ENCODE results near the gene CDH6. TPM values are rescaled to one million over a fixed set of nuclear protein-coding genes. Genes with fewer than 3 reads are reported as not detected.

CDH6 gene
- total RNA-seq, 1 donor from 2014 or later = 233 TPM

DNA sequence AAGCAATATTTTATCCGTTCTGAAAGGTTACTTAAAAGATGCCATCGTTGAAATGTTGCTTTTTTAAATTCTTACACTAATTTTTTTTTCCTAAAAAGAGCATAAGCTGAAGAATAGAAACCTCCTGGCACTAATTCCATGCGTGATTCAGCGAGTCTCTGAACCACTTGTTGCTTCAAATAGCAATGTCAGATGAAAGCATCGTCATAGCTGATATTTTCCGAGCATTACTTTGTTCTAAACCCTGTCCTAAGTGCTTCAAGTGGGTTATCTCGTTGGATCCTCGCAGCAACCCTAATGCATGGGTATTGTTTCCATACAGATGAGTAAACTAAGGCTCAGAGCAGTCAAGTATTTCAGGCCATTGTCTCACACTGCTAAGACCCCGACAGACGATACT, 79.7 kb downstream of the CDH6 start:
- DNase-seq (ENCODE audit: low read depth, low spot score) = no peak
- no peak overlapping the region for H3K27ac Mint-ChIP-seq (ENCODE audit: unreplicated experiment)
- no peaks in the 10 kb centered on the region for H3K27me3 Mint-ChIP-seq (ENCODE audit: low read depth)
- H3K36me3 Mint-ChIP-seq (ENCODE audit: low read depth) = peaks cover 22% of the 10 kb centered on the region
- no peak overlapping the region for H3K4me3 Mint-ChIP-seq
- H3K9me3 Mint-ChIP-seq = no peaks in the 10 kb centered on the region
- H3K4me1 Mint-ChIP-seq = peaks cover 28% of the 10 kb centered on the region
- TF ChIP-seq, protein P1, sequence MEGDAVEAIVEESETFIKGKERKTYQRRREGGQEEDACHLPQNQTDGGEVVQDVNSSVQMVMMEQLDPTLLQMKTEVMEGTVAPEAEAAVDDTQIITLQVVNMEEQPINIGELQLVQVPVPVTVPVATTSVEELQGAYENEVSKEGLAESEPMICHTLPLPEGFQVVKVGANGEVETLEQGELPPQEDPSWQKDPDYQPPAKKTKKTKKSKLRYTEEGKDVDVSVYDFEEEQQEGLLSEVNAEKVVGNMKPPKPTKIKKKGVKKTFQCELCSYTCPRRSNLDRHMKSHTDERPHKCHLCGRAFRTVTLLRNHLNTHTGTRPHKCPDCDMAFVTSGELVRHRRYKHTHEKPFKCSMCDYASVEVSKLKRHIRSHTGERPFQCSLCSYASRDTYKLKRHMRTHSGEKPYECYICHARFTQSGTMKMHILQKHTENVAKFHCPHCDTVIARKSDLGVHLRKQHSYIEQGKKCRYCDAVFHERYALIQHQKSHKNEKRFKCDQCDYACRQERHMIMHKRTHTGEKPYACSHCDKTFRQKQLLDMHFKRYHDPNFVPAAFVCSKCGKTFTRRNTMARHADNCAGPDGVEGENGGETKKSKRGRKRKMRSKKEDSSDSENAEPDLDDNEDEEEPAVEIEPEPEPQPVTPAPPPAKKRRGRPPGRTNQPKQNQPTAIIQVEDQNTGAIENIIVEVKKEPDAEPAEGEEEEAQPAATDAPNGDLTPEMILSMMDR (conservative IDR thresholded peaks at IDR 0.05) = no peak

DNA sequence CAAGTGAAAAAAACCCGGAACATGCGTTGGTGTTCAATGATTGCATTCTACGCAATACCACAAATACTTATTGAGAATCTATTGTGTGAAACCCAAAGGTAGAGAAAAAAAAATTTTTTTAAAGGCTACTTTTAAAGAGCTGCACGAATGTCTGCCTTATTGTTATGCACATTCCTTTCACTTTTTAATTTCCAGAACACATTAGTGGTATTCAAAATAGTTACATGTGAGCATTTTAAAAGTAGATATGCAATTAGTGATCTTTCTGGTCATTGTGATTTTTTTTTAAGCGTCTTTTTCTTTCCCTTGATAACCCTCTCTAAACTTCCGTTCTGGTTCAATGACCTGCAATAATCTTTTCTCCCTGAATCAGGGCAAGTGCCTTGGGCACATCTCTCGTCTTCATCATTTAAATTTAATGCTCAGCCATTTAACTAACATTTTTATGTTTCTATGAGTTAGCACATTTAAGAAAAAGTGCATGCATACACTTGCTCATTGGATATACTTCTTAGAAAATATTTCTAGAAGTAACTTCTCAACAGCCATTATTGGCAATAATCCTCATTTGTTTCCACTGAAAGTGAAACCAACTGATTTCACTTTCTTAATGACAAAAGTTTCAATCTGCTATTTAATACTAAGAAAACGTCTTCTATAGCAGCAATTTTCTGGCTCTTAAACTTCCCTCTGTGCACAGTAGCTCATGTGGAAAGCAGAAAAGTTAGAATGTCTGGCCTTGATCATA, 80.3 kb downstream of the CDH6 start:
- Mint-ChIP-seq H3K4me3 (no peak overlapping the region), H3K4me1 (peaks cover 35% of the 10 kb centered on the region), H3K36me3 (ENCODE audit: low read depth) (peaks cover 20% of the 10 kb centered on the region), H3K27me3 (ENCODE audit: low read depth) (no peaks in the 10 kb centered on the region), H3K27ac (ENCODE audit: unreplicated experiment) (peak overlapping the region; percentile 7), H3K9me3 (no peaks in the 10 kb centered on the region)
- TF ChIP-seq, protein P1 (conservative IDR thresholded peaks at IDR 0.05) = no peak
- DNase-seq (ENCODE audit: low read depth, low spot score) = no peak

DNA sequence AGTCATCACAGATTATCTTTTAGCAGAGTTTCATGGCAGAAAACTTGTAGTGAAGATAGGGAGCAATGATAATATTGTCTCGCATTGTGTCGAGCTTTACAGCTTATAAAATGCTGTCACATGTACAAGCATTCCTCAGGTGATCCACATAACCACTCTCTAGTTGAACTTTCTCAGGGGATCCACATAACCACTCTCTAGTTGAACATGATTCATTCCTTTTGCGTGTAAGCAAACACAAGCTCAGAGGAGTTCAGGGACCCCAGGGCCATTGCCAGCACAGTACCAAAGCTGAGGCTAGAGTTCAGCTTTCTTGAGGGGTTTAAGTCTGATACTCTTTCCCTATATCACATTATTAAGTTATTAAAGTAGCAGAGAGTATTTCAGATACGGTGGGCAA, 86.7 kb downstream of the CDH6 start:
- no peak for DNase-seq (ENCODE audit: low read depth, low spot score)
- TF ChIP-seq, protein P1 (conservative IDR thresholded peaks at IDR 0.05) = no peak
- Mint-ChIP-seq H3K27ac (ENCODE audit: unreplicated experiment) (no peak overlapping the region), H3K27me3 (ENCODE audit: low read depth) (no peaks in the 10 kb centered on the region), H3K4me1 (peaks cover 47% of the 10 kb centered on the region), H3K36me3 (ENCODE audit: low read depth) (peaks cover 31% of the 10 kb centered on the region), H3K9me3 (no peaks in the 10 kb centered on the region), H3K4me3 (no peak overlapping the region)

GRCh38 chr5:31283326-31283725, 89.8 kb downstream of the CDH6 start:
- no peak for DNase-seq (ENCODE audit: low read depth, low spot score)
- H3K36me3 Mint-ChIP-seq (ENCODE audit: low read depth) = peaks cover 27% of the 10 kb centered on the region
- H3K27me3 Mint-ChIP-seq (ENCODE audit: low read depth) = peaks cover 3% of the 10 kb centered on the region
- no peak overlapping the region for H3K27ac Mint-ChIP-seq (ENCODE audit: unreplicated experiment)
- H3K4me1 Mint-ChIP-seq = peaks cover 35% of the 10 kb centered on the region
- TF ChIP-seq, protein P1 (conservative IDR thresholded peaks at IDR 0.05) = no peak
- no peak overlapping the region for H3K4me3 Mint-ChIP-seq
- H3K9me3 Mint-ChIP-seq = no peaks in the 10 kb centered on the region

GRCh38 chr5:31285025-31285424, 91.5 kb downstream of the CDH6 start:
- H3K36me3 Mint-ChIP-seq (ENCODE audit: low read depth) = peaks cover 27% of the 10 kb centered on the region
- no peak overlapping the region for H3K4me3 Mint-ChIP-seq
- no peaks in the 10 kb centered on the region for H3K9me3 Mint-ChIP-seq
- H3K27me3 Mint-ChIP-seq (ENCODE audit: low read depth) = peaks cover 3% of the 10 kb centered on the region
- TF ChIP-seq, protein P1 (conservative IDR thresholded peaks at IDR 0.05) = no peak
- no peak overlapping the region for H3K27ac Mint-ChIP-seq (ENCODE audit: unreplicated experiment)
- peaks cover 30% of the 10 kb centered on the region for H3K4me1 Mint-ChIP-seq
- no peak for DNase-seq (ENCODE audit: low read depth, low spot score)

Data from neural crest cell (in vitro differentiated cells).